ENCODE data around the gene PNCK. TPM values are rescaled to one million over a fixed set of nuclear protein-coding genes. Genes with fewer than 3 reads are reported as not detected.

PNCK gene
- total RNA-seq, 4 donors from 2014 or later: 0.46 to 0.60 TPM; not detected in 2

DNA sequence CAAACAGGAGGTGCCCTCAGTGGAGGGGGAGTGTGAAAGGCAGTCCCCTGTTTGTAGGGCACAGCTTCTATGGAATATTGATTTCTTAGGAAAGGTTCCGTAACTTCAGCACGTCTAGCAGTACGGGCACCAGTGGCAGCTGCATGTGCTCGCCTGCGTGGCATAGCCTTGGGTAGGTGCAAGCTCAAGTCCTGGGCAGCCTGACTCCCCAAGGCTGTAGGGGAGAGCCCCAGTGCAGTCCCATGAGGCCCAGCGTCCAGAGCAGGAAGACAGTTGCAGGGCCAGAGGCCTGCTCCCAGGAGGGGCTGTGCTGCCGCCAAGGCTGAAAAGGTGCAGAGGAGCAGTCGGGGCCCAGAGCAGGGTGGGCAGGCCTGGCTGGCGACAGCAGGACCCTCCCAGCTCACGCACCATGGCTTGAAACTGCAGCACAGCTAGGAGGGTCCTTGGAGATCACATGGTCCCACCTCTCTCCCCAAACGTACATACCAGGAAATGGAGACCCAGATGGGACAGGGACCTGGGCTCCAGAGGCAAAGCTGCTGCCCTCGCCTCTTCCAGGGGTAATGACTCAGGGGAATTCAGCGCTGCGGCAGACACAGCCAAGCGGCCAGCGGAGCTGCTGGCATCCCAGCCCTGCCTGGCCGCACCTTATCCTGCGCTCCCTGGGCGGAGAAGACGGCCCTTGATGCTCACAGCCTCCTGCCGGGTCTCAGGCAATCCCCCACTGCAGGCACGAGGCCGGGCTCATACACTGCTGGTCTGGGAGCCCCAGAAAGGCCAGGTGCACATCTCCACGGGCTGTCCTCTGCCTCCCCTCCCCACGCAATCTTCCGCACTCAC is 32.7 kb downstream of the PNCK start:
- ATAC-seq (ENCODE audit: low FRiP score) (no peak), DNase-seq (ENCODE audit: low spot score) (no peak)
- TF ChIP-seq, protein P1, sequence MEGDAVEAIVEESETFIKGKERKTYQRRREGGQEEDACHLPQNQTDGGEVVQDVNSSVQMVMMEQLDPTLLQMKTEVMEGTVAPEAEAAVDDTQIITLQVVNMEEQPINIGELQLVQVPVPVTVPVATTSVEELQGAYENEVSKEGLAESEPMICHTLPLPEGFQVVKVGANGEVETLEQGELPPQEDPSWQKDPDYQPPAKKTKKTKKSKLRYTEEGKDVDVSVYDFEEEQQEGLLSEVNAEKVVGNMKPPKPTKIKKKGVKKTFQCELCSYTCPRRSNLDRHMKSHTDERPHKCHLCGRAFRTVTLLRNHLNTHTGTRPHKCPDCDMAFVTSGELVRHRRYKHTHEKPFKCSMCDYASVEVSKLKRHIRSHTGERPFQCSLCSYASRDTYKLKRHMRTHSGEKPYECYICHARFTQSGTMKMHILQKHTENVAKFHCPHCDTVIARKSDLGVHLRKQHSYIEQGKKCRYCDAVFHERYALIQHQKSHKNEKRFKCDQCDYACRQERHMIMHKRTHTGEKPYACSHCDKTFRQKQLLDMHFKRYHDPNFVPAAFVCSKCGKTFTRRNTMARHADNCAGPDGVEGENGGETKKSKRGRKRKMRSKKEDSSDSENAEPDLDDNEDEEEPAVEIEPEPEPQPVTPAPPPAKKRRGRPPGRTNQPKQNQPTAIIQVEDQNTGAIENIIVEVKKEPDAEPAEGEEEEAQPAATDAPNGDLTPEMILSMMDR (IDR thresholded peaks at IDR 0.05): no peak

DNA sequence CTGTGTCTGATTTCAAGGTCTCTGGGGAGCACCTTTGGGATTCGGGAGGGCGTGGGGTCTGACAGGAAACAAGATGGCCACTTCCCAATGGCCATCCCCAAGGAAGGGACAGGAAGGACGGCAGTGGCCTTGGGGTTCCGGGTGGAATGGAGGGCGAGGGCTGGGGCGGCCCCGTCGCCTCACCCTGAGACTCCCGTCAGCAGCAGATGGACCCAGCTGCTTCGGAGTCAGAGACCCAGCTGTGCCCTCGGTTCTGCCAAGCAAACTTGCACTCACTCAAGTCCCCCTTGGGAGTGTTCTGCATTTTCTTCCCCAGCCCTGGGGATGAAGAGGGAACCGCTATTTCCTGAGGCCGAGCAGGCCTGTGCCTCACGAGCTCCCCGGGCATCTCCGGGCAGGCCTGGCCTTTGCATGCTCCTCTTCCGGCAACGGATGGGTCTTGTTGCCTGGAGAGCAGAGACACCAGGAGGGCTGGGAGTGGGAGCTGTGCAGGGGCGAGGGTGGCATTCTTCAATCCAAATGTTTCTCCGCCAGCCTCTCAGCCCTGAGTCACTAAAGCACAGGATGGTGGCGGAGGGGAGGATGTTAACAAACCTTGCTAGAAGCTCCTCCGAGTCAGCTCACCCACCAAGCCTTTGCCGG is 33.4 kb downstream of the PNCK start:
- no peak for DNase-seq (ENCODE audit: low spot score)
- TF ChIP-seq, protein P1 (IDR thresholded peaks at IDR 0.05): no peak
- ATAC-seq (ENCODE audit: low FRiP score): no peak

DNA sequence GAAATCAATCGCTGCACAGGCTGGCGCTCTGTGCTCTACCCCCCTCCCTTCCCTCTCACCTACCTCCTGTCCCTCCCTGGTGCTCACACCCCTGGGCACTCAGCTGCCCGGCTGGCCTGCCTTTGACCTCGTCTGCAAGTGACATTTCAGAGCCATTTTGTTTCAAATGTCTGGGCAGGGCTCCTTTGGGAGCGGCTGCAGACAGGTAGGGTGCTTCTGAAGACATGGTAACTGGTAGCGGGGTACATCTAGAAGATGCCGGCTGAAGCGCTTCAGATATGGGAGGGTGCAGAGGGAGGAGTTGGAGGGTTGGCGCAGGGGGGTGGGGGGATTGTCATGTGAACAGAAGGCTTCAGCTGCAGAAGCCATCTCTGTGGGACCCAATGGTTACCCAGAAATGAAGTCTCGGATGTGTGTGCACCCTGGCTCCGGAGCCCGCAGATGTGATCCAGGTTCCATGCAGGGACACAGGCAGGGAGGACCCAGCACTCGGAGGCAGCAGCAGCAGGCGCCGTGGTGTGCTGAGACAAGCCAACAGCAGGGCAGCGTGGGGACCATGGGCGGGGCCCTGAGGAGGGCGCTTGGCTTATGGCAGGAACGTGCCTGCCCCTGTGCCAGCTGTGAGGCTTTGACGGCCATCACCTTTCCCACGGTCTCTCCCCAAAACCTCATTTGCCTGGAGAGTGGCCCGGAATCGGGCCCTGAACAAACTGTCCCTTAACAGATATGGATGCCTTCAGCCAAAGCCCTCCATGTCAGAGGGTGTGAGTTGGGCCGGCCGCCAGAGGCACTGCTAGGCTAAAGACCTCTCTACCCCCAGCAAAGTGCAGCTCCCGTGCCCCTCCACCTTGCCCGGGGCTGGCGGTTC is 34.2 kb downstream of the PNCK start:
- ATAC-seq (ENCODE audit: low FRiP score): no peak
- TF ChIP-seq, protein P1 (IDR thresholded peaks at IDR 0.05): no peak
- DNase-seq (ENCODE audit: low spot score): no peak

DNA sequence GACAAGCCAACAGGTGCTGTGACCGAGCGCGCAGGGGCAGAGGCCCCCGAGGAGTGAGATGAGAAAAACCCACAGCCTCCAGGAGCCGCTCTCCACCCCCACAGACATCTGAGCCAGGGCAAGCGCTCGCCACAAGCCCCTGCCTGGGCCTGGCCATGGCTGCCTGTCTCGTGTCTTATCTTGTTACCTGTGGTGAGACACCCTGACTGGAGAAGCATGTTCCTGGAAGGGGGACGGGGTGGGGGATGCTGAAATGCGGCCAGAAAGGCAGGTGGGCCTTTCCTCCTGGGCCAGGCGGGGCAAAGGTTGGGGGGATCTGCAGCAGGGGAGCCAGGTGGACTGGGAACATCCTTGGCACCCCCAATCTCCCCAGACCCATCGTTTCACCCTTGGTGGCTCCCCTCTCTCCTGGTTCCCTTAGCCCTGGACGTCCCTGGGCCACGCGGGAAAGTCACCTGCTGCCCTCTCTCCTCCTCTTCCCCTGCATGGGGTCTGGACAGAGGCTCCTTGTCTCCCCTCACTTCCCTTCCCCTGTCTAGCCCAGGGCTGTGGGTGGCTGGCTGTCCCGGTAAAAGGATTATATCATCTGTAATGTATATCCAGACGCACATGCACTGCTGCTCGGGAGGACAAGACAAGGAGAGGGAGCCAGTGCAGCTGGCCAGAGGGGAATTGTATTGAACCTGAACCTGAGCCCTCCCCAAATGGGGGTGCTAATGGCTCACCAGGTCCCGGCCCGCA is 35.0 kb downstream of the PNCK start:
- TF ChIP-seq, protein P1 (IDR thresholded peaks at IDR 0.05): no peak
- DNase-seq (ENCODE audit: low spot score): no peak
- ATAC-seq (ENCODE audit: low FRiP score): no peak

DNA sequence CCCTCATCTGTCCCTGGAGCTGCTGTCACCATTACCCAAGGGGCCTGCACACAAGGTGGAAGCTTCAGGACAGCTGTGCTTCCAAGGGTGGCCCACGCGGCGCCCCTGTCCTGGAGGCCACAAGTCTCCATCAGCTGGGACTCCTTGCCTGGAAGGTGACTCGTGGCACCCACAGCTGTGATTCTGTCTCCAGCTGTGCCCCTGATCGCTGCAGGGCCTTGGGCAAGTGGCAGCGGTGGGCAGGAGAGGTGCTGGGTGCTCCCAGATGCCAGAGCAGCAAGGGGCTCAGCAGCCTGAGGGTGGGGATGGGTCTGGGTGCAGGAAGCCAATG is 35.6 kb downstream of the PNCK start:
- TF ChIP-seq, protein P1 (IDR thresholded peaks at IDR 0.05): no peak
- ATAC-seq (ENCODE audit: low FRiP score): no peak
- DNase-seq (ENCODE audit: low spot score): no peak

Measured in omental fat pad (tissue), 4 donors.